PFSK-1 (cell line): ENCODE data around the gene ELAVL1.
A peak's percentile ranks its signal among the peaks of the same experiment; 100 is the strongest.

ENCODE experiments used
- FOXP2 ChIP-seq: optimal IDR thresholded peaks from 2 replicates; pipeline ENCODE3; 2011; ENCODE audit warnings: borderline replicate concordance, control low read depth, inconsistent platforms; ENCODE audit not compliant: insufficient read depth; ENCODE audit errors: extremely low read length, extremely low read depth
- POLR2AphosphoS5 ChIP-seq: IDR thresholded peaks from 2 replicates; pipeline ENCODE4 v1.6.1; 2012; ENCODE audit warnings: low read depth, mild to moderate bottlenecking, control low read depth, low read length, moderate library complexity
- REST ChIP-seq, 2 experiments: IDR thresholded peaks; 2 replicates each; pipeline versions ENCODE4 v1.6.1 to v1.8.0; 2011 to 2012; ENCODE audit warnings: low read depth in 2 of 2, low read length in 2 of 2, control low read depth in 1 of 2, inconsistent platforms in 1 of 2, mild to moderate bottlenecking in 1 of 2, moderate library complexity in 1 of 2; ENCODE audit not compliant: insufficient read depth in 1 of 2
- SIN3A ChIP-seq: IDR thresholded peaks from 2 replicates; pipeline ENCODE4 v1.6.1; 2012; ENCODE audit warnings: mild to moderate bottlenecking, low read length, moderate library complexity, borderline replicate concordance; ENCODE audit not compliant: insufficient read depth
- TAF1 ChIP-seq: IDR thresholded peaks from 2 replicates; pipeline ENCODE4 v1.6.1; 2012; ENCODE audit warnings: low read length, control low read depth, borderline replicate concordance; ENCODE audit not compliant: insufficient read depth

ELAVL1 gene

GRCh38 chr19:7919610-7920518, 85.6 kb downstream of the ELAVL1 start, which contains the start of gene SNAPC2:
Gene SNAPC2, plus strand, starts transcription at chr19:7920338. Its CDS starts 29 bp downstream, at chr19:7920367.
- TF ChIP-seq SIN3A = peak; percentile 25; the same call in 1 of the 2 replicates
- no peak for TF ChIP-seq FOXP2
- peak; percentile 91 for TF ChIP-seq POLR2AphosphoS5
- TF ChIP-seq TAF1 = peak; percentile 81
- peak in 1 of 2 experiments; percentile 29; a peak in 1 of 4 replicates for TF ChIP-seq REST (IDR thresholded peaks at IDR 0.05; ENCODE audit: insufficient read depth in 1 of 2, low read depth in 2 of 2, low read length in 2 of 2)

- TF ChIP-seq SIN3A (no peak), POLR2AphosphoS5 (peak; percentile 34; the same call in 1 of the 2 replicates), TAF1 (no peak)
These were observed 86.6 kb downstream of the ELAVL1 start for GRCh38 chr19:7918615-7919421.

- TF ChIP-seq SIN3A = no peak
- TF ChIP-seq FOXP2 = no peak
- TF ChIP-seq REST (IDR thresholded peaks at IDR 0.05; ENCODE audit: insufficient read depth in 1 of 2, low read depth in 2 of 2, low read length in 2 of 2) = no peak
- TF ChIP-seq POLR2AphosphoS5 = no peak
- TF ChIP-seq TAF1 = no peak
These were observed 88.0 kb downstream of the ELAVL1 start for GRCh38 chr19:7917267-7918061.

- no peak for TF ChIP-seq SIN3A
- no peak for TF ChIP-seq TAF1
- TF ChIP-seq FOXP2 = no peak
- TF ChIP-seq POLR2AphosphoS5 = no peak
- no peak for TF ChIP-seq REST (IDR thresholded peaks at IDR 0.05; ENCODE audit: insufficient read depth in 1 of 2, low read depth in 2 of 2, low read length in 2 of 2)
These were observed 88.5 kb downstream of the ELAVL1 start for GRCh38 chr19:7916955-7917266.
